ENCODE results near the gene POLR2M.

POLR2M gene

GRCh38 chr15:57740048-57740447, 33.5 kb downstream of the POLR2M start:
- DNase-seq (ENCODE audit: extremely low spot score), result no peak
- TF ChIP-seq ZNF384 (IDR thresholded peaks at IDR 0.05) (no peak), PKNOX1 (IDR thresholded peaks at IDR 0.05) (no peak), FOXA1 (IDR thresholded peaks at IDR 0.05) (no peak), SP1 (IDR thresholded peaks at IDR 0.05) (no peak), BHLHE40 (IDR thresholded peaks at IDR 0.05; ENCODE audit: borderline replicate concordance) (no peak), SUZ12 (IDR thresholded peaks at IDR 0.05) (no peak), ELF4 (IDR thresholded peaks at IDR 0.05) (no peak), LEF1 (IDR thresholded peaks at IDR 0.05; ENCODE audit: borderline replicate concordance) (no peak), L3MBTL2 (conservative IDR thresholded peaks at IDR 0.05) (no peak), FOXM1 (IDR thresholded peaks at IDR 0.05; ENCODE audit: borderline replicate concordance) (no peak)
- POLR2A ChIA-PET, result no interaction called here
- CTCF ChIA-PET, result interaction anchor here (0.6 to 0.7 kb wide), 2 partner anchors 8 to 11 kb away, joined by 4 to 5 read pairs; no protein-coding TSS in a partner anchor

GRCh38 chr15:57741089-57741488, 34.6 kb downstream of the POLR2M start:
- ChIA-PET CTCF (no interaction called here), POLR2A (no interaction called here)
- no peak for DNase-seq (ENCODE audit: extremely low spot score)
- TF ChIP-seq PKNOX1 (IDR thresholded peaks at IDR 0.05) (peak; percentile 80), SUZ12 (IDR thresholded peaks at IDR 0.05) (no peak)

GRCh38 chr15:57743424-57743823, 36.9 kb downstream of the POLR2M start:
- no peak for DNase-seq (ENCODE audit: extremely low spot score)

GRCh38 chr15:57746786-57747185, 40.3 kb downstream of the POLR2M start:
- TF ChIP-seq PKNOX1 (IDR thresholded peaks at IDR 0.05) (no peak), BHLHE40 (IDR thresholded peaks at IDR 0.05; ENCODE audit: borderline replicate concordance) (no peak), SUZ12 (IDR thresholded peaks at IDR 0.05) (no peak), SP1 (IDR thresholded peaks at IDR 0.05) (no peak), TARDBP (IDR thresholded peaks at IDR 0.05) (no peak), FOXA1 (IDR thresholded peaks at IDR 0.05) (no peak), ARNT (IDR thresholded peaks at IDR 0.05) (no peak), FOXM1 (IDR thresholded peaks at IDR 0.05; ENCODE audit: borderline replicate concordance) (no peak), HDGF (IDR thresholded peaks at IDR 0.05; ENCODE audit: borderline replicate concordance) (no peak), CTBP1 (IDR thresholded peaks at IDR 0.05; ENCODE audit: borderline replicate concordance) (no peak), L3MBTL2 (conservative IDR thresholded peaks at IDR 0.05) (no peak)
- ChIA-PET CTCF (interaction anchor here (1.6 kb wide), 1 partner anchor 324 kb away, joined by 4 read pairs; no protein-coding TSS in a partner anchor), POLR2A (no interaction called here)
- no peak for DNase-seq (ENCODE audit: extremely low spot score)

More at GRCh38 chr15:57743424-57743823, 36.9 kb downstream of the POLR2M start:
- TF ChIP-seq LEF1 (IDR thresholded peaks at IDR 0.05; ENCODE audit: borderline replicate concordance) (no peak), TARDBP (IDR thresholded peaks at IDR 0.05) (no peak), ZNF384 (IDR thresholded peaks at IDR 0.05) (no peak), FOXA1 (IDR thresholded peaks at IDR 0.05) (no peak), BHLHE40 (IDR thresholded peaks at IDR 0.05; ENCODE audit: borderline replicate concordance) (no peak), PKNOX1 (IDR thresholded peaks at IDR 0.05) (no peak), NFRKB (IDR thresholded peaks at IDR 0.05) (no peak), CTBP1 (IDR thresholded peaks at IDR 0.05; ENCODE audit: borderline replicate concordance) (no peak), SUZ12 (IDR thresholded peaks at IDR 0.05) (no peak), FOXK2 (IDR thresholded peaks at IDR 0.05) (no peak), L3MBTL2 (conservative IDR thresholded peaks at IDR 0.05) (no peak), FOXM1 (IDR thresholded peaks at IDR 0.05; ENCODE audit: borderline replicate concordance) (no peak), HDGF (IDR thresholded peaks at IDR 0.05; ENCODE audit: borderline replicate concordance) (no peak), ARNT (IDR thresholded peaks at IDR 0.05) (no peak), ELF4 (IDR thresholded peaks at IDR 0.05) (no peak), SP1 (IDR thresholded peaks at IDR 0.05) (no peak)
- ChIA-PET CTCF (no interaction called here), POLR2A (no interaction called here)

- no peak for TF ChIP-seq ELF4 (IDR thresholded peaks at IDR 0.05)
- no peak for TF ChIP-seq SUZ12 (IDR thresholded peaks at IDR 0.05)
- TF ChIP-seq ARNT (IDR thresholded peaks at IDR 0.05), result no peak
- no peak for TF ChIP-seq L3MBTL2 (conservative IDR thresholded peaks at IDR 0.05)
- TF ChIP-seq SP1 (IDR thresholded peaks at IDR 0.05), result no peak
- no peak for TF ChIP-seq LEF1 (IDR thresholded peaks at IDR 0.05; ENCODE audit: borderline replicate concordance)
- no peak for TF ChIP-seq BHLHE40 (IDR thresholded peaks at IDR 0.05; ENCODE audit: borderline replicate concordance)
- no peak for TF ChIP-seq HDGF (IDR thresholded peaks at IDR 0.05; ENCODE audit: borderline replicate concordance)
- no peak for TF ChIP-seq FOXM1 (IDR thresholded peaks at IDR 0.05; ENCODE audit: borderline replicate concordance)
- TF ChIP-seq ZNF384 (IDR thresholded peaks at IDR 0.05), result no peak
- no peak for TF ChIP-seq NFRKB (IDR thresholded peaks at IDR 0.05)
- TF ChIP-seq CTBP1 (IDR thresholded peaks at IDR 0.05; ENCODE audit: borderline replicate concordance), result no peak
- no peak for TF ChIP-seq FOXA1 (IDR thresholded peaks at IDR 0.05)
- TF ChIP-seq PKNOX1 (IDR thresholded peaks at IDR 0.05), result no peak
- CTCF ChIA-PET, result interaction anchor here (0.9 to 1.6 kb wide), 4 partner anchors 14 to 324 kb away, joined by 3 to 4 read pairs (median 4); no protein-coding TSS in a partner anchor
- no peak for DNase-seq (ENCODE audit: extremely low spot score)
- POLR2A ChIA-PET, result interaction anchor here (0.9 kb wide), 1 partner anchor 322 kb away, joined by 3 read pairs; no protein-coding TSS in a partner anchor
Observed at GRCh38 chr15:57747206-57747896, 40.8 kb downstream of the POLR2M start.
